ENCODE measurements around the gene GDPD3. TPM values are rescaled to one million over a fixed set of nuclear protein-coding genes. Genes with fewer than 3 reads are reported as not detected.
A peak's percentile ranks its signal among the peaks of the same experiment; 100 is the strongest.

The GDPD3 gene
- total and polyA plus RNA-seq, 4 donors = 0.42 to 0.71 (median 0.55) TPM

DNA sequence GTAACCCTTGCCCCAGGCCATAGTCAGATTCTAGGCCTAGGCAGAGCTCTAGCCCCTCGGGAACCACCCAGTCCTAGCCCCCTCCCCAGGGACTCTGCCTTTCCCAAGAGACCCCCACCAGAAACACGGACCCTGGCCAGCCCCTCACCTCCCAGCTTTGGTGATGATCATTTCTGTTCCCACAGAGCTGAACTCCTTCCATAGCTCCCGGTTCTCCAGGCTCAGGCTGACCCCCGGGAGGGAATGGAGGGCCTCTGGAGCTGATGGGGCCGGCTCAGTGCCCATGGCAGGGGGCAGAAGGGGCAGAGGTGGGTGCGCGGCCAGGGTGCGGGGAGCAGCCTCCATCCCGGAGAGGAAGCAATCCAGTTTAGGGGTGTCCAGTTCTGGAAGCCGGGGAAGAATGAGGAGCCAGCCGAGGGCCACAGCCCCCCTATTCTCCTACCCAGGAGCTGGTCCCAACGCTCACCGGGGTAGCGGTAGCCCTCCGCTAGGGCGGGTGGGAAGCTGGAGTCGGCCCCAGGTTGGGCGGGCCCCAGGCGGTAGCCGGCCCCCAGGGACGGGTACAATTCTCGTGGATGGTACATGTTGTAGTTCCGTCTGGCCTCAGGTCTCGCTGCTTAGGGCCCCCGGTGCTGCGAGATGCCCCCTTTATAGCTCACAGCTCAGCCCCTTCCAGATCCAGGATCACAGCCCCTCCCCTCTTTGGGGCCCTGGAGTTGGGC lies 22.6 kb downstream of the GDPD3 start:
- peak overlapping the region in 1 of 2 donors; percentile 83 for H3K27ac ChIP-seq (ENCODE audit: low read depth in 1 of 2, low read length in 2 of 2)

GRCh38 chr16:30088832-30089624 lies 24.3 kb downstream of the GDPD3 start:
- Histone ChIP-seq H3K4me1 (ENCODE audit: control insufficient read depth in 4 of 4, insufficient read depth in 4 of 4, low read length in 3 of 4) (peaks cover 10 to 30% (median 18%) of the 10 kb centered on the region in 4 donors), H3K9me3 (ENCODE audit: control insufficient read depth in 4 of 4, low read length in 3 of 4) (no peaks in the 10 kb centered on the region), H3K27me3 (ENCODE audit: control insufficient read depth in 4 of 4, insufficient read depth in 4 of 4, low read length in 3 of 4) (no peaks in the 10 kb centered on the region), H3K4me3 (ENCODE audit: low read depth in 1 of 3, low read length in 3 of 3) (no peak overlapping the region), H3K9ac (ENCODE audit: low read depth in 1 of 2, low read length in 2 of 2) (no peak overlapping the region), H3K27ac (ENCODE audit: low read depth in 1 of 2, low read length in 2 of 2) (no peak overlapping the region), H3K36me3 (ENCODE audit: control insufficient read depth in 4 of 4, insufficient read depth in 3 of 4, low read depth in 1 of 4, low read length in 3 of 4) (peaks cover 8 to 13% (median 10%) of the 10 kb centered on the region in 4 donors)
- 92% methylated on average over 22 of the region's 22 CpGs for WGBS
- DNase-seq (ENCODE audit: low spot score) = no peak
- TF ChIP-seq FOXA2 (IDR thresholded peaks at IDR 0.05) (no peak), YY1 (IDR thresholded peaks at IDR 0.05) (no peak), CTCF (IDR thresholded peaks at IDR 0.05; ENCODE audit: low read depth, low read length, missing input control) (no peak), HNF4G (IDR thresholded peaks at IDR 0.05) (no peak), JUND (IDR thresholded peaks at IDR 0.05) (no peak)
- TF ChIP-seq, protein P1, sequence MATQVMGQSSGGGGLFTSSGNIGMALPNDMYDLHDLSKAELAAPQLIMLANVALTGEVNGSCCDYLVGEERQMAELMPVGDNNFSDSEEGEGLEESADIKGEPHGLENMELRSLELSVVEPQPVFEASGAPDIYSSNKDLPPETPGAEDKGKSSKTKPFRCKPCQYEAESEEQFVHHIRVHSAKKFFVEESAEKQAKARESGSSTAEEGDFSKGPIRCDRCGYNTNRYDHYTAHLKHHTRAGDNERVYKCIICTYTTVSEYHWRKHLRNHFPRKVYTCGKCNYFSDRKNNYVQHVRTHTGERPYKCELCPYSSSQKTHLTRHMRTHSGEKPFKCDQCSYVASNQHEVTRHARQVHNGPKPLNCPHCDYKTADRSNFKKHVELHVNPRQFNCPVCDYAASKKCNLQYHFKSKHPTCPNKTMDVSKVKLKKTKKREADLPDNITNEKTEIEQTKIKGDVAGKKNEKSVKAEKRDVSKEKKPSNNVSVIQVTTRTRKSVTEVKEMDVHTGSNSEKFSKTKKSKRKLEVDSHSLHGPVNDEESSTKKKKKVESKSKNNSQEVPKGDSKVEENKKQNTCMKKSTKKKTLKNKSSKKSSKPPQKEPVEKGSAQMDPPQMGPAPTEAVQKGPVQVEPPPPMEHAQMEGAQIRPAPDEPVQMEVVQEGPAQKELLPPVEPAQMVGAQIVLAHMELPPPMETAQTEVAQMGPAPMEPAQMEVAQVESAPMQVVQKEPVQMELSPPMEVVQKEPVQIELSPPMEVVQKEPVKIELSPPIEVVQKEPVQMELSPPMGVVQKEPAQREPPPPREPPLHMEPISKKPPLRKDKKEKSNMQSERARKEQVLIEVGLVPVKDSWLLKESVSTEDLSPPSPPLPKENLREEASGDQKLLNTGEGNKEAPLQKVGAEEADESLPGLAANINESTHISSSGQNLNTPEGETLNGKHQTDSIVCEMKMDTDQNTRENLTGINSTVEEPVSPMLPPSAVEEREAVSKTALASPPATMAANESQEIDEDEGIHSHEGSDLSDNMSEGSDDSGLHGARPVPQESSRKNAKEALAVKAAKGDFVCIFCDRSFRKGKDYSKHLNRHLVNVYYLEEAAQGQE (IDR thresholded peaks at IDR 0.05) = no peak

More for the DNA sequence above, 22.6 kb downstream of the GDPD3 start:
- DNase-seq (ENCODE audit: low spot score) = no peak
- Histone ChIP-seq H3K36me3 (ENCODE audit: control insufficient read depth in 4 of 4, insufficient read depth in 3 of 4, low read depth in 1 of 4, low read length in 3 of 4) (peaks cover 0 to 6% (median 2%) of the 10 kb centered on the region in 4 donors), H3K4me3 (ENCODE audit: low read depth in 1 of 3, low read length in 3 of 3) (peak overlapping the region in 1 of 3 donors; percentile 50), H3K9ac (ENCODE audit: low read depth in 1 of 2, low read length in 2 of 2) (peak overlapping the region in 1 of 2 donors; percentile 18), H3K27me3 (ENCODE audit: control insufficient read depth in 4 of 4, insufficient read depth in 4 of 4, low read length in 3 of 4) (no peaks in the 10 kb centered on the region), H3K9me3 (ENCODE audit: control insufficient read depth in 4 of 4, low read length in 3 of 4) (no peaks in the 10 kb centered on the region), H3K4me1 (ENCODE audit: control insufficient read depth in 4 of 4, insufficient read depth in 4 of 4, low read length in 3 of 4) (peaks cover 12 to 41% (median 26%) of the 10 kb centered on the region in 4 donors)
- no peak for TF ChIP-seq EGR1 (IDR thresholded peaks at IDR 0.05; ENCODE audit: low read depth in 2 of 2)
- no peak for TF ChIP-seq JUND (IDR thresholded peaks at IDR 0.05)
- TF ChIP-seq TAF1 (conservative IDR thresholded peaks at IDR 0.05) = no peak
- no peak for TF ChIP-seq CTCF (IDR thresholded peaks at IDR 0.05; ENCODE audit: low read depth, low read length, missing input control)
- TF ChIP-seq, protein P2, sequence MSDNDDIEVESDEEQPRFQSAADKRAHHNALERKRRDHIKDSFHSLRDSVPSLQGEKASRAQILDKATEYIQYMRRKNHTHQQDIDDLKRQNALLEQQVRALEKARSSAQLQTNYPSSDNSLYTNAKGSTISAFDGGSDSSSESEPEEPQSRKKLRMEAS (IDR thresholded peaks at IDR 0.05) = no peak
- WGBS = 84% methylated on average over 26 of the region's 26 CpGs
